ENCODE data around the gene ARSI.

ARSI gene

GRCh38 chr5:150333400-150333799, 30.7 kb upstream of the ARSI start:
- H3K27me3 ChIP-seq (ENCODE audit: insufficient read depth, low read depth) = no peaks in the 10 kb centered on the region
- peaks cover 23% of the 10 kb centered on the region for H3K4me1 ChIP-seq (ENCODE audit: low read depth, poor library complexity, severe bottlenecking)
- H4K20me1 ChIP-seq (ENCODE audit: insufficient read depth) = no peaks in the 10 kb centered on the region
- H3K27ac ChIP-seq = no peak overlapping the region
- no peak overlapping the region for H3K9ac ChIP-seq
- no peaks in the 10 kb centered on the region for H3K79me2 ChIP-seq (ENCODE audit: insufficient read depth, low read depth)
- no peak overlapping the region for H3K4me2 ChIP-seq
- no peak overlapping the region for H2AFZ ChIP-seq (ENCODE audit: low read depth)
- H3K4me3 ChIP-seq (IDR thresholded peaks at IDR 0.05; ENCODE audit: insufficient read depth, low read depth, low read length) = no peak overlapping the region
- TF ChIP-seq CTCF (conservative IDR thresholded peaks at IDR 0.05; ENCODE audit: low read depth, low read length) = no peak
- no peaks in the 10 kb centered on the region for H3K36me3 ChIP-seq (ENCODE audit: insufficient read depth)

GRCh38 chr5:150329881-150330876, 27.5 kb upstream of the ARSI start:
- H3K9ac ChIP-seq = no peak overlapping the region
- no peaks in the 10 kb centered on the region for H3K79me2 ChIP-seq (ENCODE audit: insufficient read depth, low read depth)
- H3K4me2 ChIP-seq = no peak overlapping the region
- H3K27ac ChIP-seq = no peak overlapping the region
- no peaks in the 10 kb centered on the region for H3K27me3 ChIP-seq (ENCODE audit: insufficient read depth, low read depth)
- no peak overlapping the region for H2AFZ ChIP-seq (ENCODE audit: low read depth)
- no peak for TF ChIP-seq CTCF (conservative IDR thresholded peaks at IDR 0.05; ENCODE audit: low read depth, low read length)
- H4K20me1 ChIP-seq (ENCODE audit: insufficient read depth) = no peaks in the 10 kb centered on the region
- H3K4me1 ChIP-seq (ENCODE audit: low read depth, poor library complexity, severe bottlenecking) = peaks cover 12% of the 10 kb centered on the region
- H3K4me3 ChIP-seq (IDR thresholded peaks at IDR 0.05; ENCODE audit: insufficient read depth, low read depth, low read length) = no peak overlapping the region
- H3K36me3 ChIP-seq (ENCODE audit: insufficient read depth) = no peaks in the 10 kb centered on the region

- H3K27me3 ChIP-seq (ENCODE audit: insufficient read depth, low read depth) = no peaks in the 10 kb centered on the region
- H3K4me1 ChIP-seq (ENCODE audit: low read depth, poor library complexity, severe bottlenecking) = peaks cover 12% of the 10 kb centered on the region
- H3K4me3 ChIP-seq (IDR thresholded peaks at IDR 0.05; ENCODE audit: insufficient read depth, low read depth, low read length) = no peak overlapping the region
- no peak overlapping the region for H3K4me2 ChIP-seq
- H3K9ac ChIP-seq = no peak overlapping the region
- H3K36me3 ChIP-seq (ENCODE audit: insufficient read depth) = no peaks in the 10 kb centered on the region
- no peak overlapping the region for H2AFZ ChIP-seq (ENCODE audit: low read depth)
- TF ChIP-seq CTCF (conservative IDR thresholded peaks at IDR 0.05; ENCODE audit: low read depth, low read length) = no peak
- H3K27ac ChIP-seq = no peak overlapping the region
- no peaks in the 10 kb centered on the region for H3K79me2 ChIP-seq (ENCODE audit: insufficient read depth, low read depth)
- no peaks in the 10 kb centered on the region for H4K20me1 ChIP-seq (ENCODE audit: insufficient read depth)
Observed at GRCh38 chr5:150329038-150329437, 26.3 kb upstream of the ARSI start.

GRCh38 chr5:150328515-150328914, 25.8 kb upstream of the ARSI start:
- Histone ChIP-seq H4K20me1 (ENCODE audit: insufficient read depth) (no peaks in the 10 kb centered on the region), H3K79me2 (ENCODE audit: insufficient read depth, low read depth) (no peaks in the 10 kb centered on the region), H3K36me3 (ENCODE audit: insufficient read depth) (no peaks in the 10 kb centered on the region), H3K4me2 (no peak overlapping the region), H3K27ac (no peak overlapping the region), H3K9ac (no peak overlapping the region), H2AFZ (ENCODE audit: low read depth) (no peak overlapping the region), H3K27me3 (ENCODE audit: insufficient read depth, low read depth) (no peaks in the 10 kb centered on the region), H3K4me3 (IDR thresholded peaks at IDR 0.05; ENCODE audit: insufficient read depth, low read depth, low read length) (no peak overlapping the region), H3K4me1 (ENCODE audit: low read depth, poor library complexity, severe bottlenecking) (peaks cover 12% of the 10 kb centered on the region)
- no peak for TF ChIP-seq CTCF (conservative IDR thresholded peaks at IDR 0.05; ENCODE audit: low read depth, low read length)

All from KMS-11 (cell line).